Iris pigment epithelial cell (primary cell): ENCODE measurements around the gene NUP62CL.
A peak's percentile ranks its signal among the peaks of the same experiment; 100 is the strongest.

Experiments used
- DNase-seq: peaks from one replicate; pipeline ENCODE4 v3.0.0-alpha.2; 2011; ENCODE audit warnings: low read depth

NUP62CL gene

DNA sequence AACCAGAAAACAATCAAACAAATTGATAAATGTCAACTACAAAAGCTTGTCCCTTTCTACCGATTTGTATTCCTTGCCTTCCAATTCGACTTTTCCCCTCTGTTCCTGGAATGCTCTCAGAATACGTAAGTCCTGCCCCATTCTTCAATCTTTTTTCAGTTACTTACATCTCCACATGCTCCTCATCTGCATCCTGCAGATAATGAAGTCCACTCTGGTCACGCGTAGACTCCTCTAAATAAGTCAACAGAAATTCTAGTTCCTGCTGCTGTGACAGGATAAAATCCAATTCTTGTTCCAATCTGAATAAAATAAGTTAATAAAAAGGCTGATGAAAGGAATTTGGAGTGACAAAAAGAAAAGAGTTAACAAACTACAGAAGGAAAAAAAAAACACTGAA, 53.2 kb downstream of the NUP62CL start:
- no peak for DNase-seq

DNA sequence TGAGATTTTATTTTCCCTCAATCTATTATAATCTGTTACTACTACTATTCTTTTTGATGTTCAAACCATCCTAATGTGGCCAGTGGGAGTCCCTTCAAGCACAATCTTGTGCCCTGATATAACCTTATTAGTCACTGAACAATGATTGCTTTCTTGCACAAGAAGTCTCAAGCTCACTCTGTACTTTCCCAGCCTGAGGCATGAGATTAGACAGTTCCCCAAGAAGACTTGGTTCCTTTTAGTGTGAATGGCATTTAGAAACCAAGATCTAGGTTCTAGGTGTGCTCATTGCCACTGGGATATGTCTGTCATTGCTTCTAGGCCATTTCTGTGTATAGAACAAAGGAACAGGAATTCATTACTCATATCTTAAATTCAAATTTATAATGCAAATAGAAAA, 59.6 kb downstream of the NUP62CL start:
- DNase-seq = peak; percentile 42

DNA sequence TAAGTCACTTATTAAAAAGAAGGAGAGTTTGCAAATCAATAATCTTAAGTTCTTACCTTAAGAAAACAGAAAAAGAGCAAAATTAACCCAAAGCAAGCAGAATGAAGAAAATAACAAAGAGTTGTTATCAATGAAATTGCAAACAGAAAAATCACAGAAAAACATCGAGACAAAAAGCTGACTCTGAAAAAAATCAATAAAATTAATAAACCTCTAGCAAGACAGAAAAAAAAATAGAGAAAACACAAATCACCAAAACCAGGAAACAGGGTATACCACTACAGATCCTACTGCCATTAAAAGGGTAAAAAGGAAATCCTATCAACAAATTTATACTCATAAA, 70.3 kb downstream of the NUP62CL start:
- DNase-seq = no peak

DNA sequence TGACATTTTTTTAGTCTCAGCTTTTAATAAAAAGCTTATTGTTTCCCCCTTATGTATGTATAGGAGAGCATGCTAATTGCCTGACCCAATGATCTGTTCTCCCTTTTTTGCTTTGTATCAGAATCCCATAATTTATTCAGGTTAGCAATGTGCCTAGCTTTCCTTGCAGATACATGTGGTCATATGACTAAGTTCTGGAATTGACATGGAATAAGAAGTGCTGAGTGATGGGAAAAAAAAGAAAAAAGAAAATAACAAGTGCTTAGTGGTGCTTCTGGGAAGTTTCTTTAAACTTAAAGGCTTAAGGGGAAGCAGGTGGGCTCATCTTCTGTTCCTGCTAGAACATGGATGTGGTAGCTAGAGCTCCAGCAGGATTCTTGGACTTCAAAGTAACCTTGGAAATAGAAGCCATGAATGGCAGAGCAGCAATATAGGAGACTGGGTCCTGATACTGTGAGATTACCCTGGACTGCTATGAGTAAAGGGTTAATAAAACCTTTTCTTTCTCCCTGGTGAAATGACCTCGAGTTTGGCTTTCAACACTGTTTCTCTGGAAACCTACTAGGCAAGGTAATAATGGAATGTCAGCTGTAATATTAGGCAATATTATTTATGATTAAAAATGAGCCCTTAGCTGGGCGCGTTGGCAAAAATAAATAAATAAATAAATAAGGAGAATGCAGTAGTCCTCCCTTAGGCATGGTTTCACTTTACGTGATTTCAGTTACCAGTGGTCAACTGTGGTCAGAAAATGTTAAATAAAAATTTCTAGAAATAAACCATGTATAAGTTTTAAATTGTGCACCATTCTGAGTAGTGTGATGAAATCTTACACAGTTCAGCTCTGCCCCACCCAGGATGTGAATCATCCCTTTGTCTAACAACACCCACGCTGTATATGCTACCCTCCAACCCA, 70.9 kb downstream of the NUP62CL start:
- peak; percentile 77 for DNase-seq

DNA sequence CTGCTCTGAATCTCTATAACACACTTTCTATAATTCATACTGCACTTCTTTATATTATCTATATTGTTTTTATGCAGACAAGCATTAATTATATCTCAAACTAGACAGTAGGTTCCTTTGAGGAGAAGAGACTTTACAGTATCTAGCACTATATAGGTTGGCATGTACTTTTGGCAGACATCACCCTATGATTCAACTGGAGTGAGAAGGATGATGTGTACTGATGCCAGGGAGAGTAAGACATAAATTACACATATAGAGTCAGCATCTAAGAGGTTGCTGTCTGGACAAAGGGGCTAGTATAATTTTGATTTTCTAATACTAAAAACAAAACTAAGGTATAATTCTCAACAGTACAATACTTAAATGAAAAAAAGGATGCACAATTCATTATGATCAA, 82.5 kb downstream of the NUP62CL start:
- no peak for DNase-seq

DNA sequence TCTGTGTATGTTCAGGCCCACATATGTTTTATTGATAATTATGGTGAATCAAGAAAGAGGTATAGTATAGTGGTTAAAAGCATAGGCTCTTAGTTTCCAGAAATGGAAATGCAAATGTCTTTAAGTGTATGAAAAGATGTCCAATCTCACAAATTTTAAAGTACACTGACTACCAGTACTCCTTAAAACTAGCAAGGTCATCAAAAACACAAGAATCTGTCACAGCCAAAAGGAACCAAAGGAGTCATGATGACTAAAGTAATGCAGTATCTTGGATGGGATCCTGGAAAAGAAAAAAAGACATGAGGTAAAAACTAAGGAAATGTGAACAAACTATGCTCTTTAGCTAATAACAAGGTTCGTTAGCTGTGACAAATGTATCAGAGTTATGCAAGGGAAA, 87.0 kb downstream of the NUP62CL start:
- no peak for DNase-seq

DNA sequence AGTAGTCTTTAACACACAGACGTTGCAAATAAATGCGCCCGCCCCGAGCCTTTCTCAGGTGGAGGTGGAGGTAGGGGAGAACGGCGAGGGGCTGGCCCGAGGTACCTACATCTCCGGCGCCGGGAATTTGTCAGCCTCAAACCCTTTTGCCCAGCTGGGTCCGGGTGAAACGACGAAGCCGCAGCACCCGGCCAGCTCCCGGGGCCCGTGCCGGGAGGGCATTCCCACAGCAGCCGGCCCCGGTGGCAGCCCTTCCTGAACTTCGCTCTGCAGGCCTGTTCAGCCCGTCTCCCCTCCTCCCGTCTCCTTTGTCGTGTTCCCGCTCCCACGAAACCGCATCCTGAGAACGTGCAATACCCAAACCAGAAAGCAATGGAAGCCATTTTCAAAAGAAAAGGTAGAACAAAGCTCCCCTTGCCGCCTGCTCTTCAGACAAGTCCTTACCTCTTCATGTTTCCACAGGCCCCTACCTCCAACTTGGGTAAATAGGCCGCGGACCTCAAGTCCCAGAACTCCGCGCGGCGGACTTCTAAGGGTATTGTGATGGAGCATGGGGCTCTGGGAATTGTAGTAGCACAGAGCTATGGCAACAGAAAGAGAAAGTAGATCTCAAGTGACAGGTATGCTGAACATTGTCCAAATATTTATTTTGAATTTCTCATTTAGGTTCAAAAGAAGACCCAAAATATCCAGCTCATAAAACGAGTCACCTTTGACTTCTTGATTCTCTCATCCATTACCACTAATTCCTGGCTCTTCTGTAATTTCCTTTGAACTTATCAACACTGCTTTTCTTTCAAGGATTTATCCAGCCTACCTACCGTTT, 87.7 kb downstream of the NUP62CL start, which contains the start of gene RBM41:
RBM41 (minus strand) TSS at position 501 of the 826 bp plus-strand sequence; CDS start at position 452, 49 bp downstream.
- peak; percentile 80 for DNase-seq

DNA sequence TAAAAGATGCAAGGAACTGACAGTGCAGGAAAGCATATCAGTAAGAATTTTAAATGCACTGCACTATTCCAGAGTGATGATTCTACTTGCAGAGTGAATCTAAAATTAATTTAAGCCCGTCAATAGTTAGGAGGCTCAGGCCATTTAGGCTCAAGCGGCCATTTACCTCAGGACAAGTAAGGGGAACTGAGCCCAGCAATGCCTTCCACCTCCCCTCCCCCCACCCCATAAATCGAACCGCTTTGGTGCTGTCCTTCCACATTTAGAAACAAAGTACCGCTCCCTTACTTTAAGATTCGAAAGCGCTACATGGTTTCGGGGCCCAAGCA, 88.3 kb downstream of the NUP62CL start:
- peak; percentile 4 for DNase-seq

DNA sequence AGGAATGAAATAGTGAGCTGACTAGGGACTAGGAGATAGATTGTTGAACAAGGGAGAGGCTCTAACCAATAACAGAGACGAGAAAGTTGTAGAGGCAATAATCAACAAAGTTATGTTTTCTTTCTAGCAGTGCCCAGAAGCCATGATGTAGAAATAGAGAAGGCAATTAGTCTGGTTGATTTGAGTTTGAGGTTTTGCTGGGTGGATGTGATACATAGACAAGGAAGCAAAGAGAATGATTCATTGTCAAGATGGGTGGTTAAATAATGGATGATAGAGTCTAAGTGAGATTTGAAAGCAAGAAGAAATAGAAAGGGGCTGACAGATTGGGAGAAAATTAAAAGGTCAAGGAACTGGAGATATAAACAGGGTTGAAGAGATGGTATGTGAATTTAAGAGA, 98.8 kb downstream of the NUP62CL start:
- peak; percentile 15 for DNase-seq

DNA sequence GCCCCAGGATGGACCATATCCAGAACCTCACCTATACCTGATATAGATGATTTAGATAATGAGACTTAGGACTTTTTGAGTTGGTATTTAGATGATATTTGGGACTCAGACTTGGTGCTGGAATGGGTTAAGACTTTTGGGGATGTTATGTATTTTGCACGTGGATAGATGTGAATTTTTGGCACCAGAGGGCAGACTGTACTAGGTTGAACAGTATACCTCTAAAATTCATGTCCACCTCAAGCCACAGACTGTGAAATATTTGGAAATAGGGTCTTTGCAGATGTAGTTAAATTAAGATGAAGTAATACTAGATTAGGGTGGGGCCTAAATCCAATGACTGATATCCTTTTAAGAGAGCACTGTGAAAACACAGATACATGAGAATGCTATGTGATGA, 103.3 kb downstream of the NUP62CL start:
- DNase-seq = peak; percentile 13

DNA sequence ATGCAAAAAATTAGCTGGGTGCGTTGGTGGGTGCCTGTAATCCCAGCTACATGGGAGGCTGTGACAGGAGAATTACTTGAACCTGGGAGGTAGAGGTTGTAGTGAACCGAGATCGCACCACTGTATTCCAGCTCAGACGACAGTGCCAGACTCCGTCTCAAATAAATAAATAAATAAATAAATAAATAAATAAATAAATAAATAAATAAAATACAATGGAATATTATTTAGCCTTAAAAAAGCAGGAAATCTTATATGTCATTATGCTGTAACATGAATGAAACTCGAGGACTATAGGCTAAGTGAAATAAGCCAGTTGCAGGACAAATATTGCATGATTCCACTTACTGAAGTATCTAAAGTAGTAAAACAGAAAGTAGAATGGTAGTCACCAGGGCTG, 130.1 kb downstream of the NUP62CL start:
- DNase-seq = no peak
